K562 (cell line): ENCODE data around the gene EGF. TPM values are rescaled to one million over a fixed set of nuclear protein-coding genes. Genes with fewer than 3 reads are reported as not detected.

Experiments used
- ATAC-seq: fragments of 200-7000 bp; cut with Tn5 transposase; 3 replicates; pipeline ENCODE4 v1.9.1; 2020; ENCODE audit warnings: moderate library complexity
- BruUV-seq: library from RNA; stranded (reverse); fragments of 400-500 nt; replicated peaks from 2 replicates; lab custom pipeline; 2021; lab: Mats Ljungman, UMichigan
- CTCF ChIA-PET: fragments of 300-600 bp; formaldehyde crosslinking; extraction: SDS; loops from one replicate; lab custom pipeline; 2021; ENCODE audit warnings: low intra/inter-chr PET ratio; lab: Yijun Ruan, JAX
- POLR2A ChIA-PET: fragments of 300-600, 350-650 bp; sonication (Branson Sonifier 250); formaldehyde crosslinking; extraction: SDS; loops from one replicate; lab custom pipeline; 2021; ENCODE audit warnings: antibody characterized with exemption, inconsistent platforms; lab: Yijun Ruan, JAX
- DNase-seq, 4 experiments: peaks; one replicate each; pipeline versions ENCODE4 v3.0.0 to v3.0.0-alpha.2; 2011 to 2018; ENCODE audit warnings: low spot score in 3 of 4, mixed read lengths in 3 of 4; ENCODE audit errors: extremely low read depth in 1 of 4
- FAIRE-seq: peaks from 2 replicates; lab custom pipeline; 2011; peaks lifted over from hg19 to GRCh38; lab: Jason Lieb, UNC
- H2AFZ ChIP-seq: 2 replicates; pipeline ENCODE4 v1.6.0; 2011; ENCODE audit warnings: low read depth, low read length, control low read depth, inconsistent platforms
- H3K27ac ChIP-seq: fragments of 200-600 bp; 3 replicates; pipeline ENCODE4 v1.8.0; 2011; ENCODE audit warnings: low read depth, mild to moderate bottlenecking, control low read depth, inconsistent platforms, low read length, moderate library complexity, mixed read lengths; ENCODE audit errors: extremely low read depth
- H3K27me3 ChIP-seq, 2 experiments: fragments of 300-600 bp in 1 of 2; 2 replicates in 1 of 2; 3 replicates in 1 of 2; pipeline versions ENCODE4 v1.6.0 to v1.8.0; 2011; ENCODE audit warnings: inconsistent platforms in 2 of 2, low read length in 2 of 2, mild to moderate bottlenecking in 1 of 2, mixed read lengths in 1 of 2, moderate library complexity in 1 of 2; ENCODE audit not compliant: control insufficient read depth in 2 of 2, insufficient read depth in 2 of 2
- H3K36me3 ChIP-seq: fragments of 300-600 bp; 3 replicates; pipeline ENCODE4 v1.8.0; 2011; ENCODE audit warnings: mild to moderate bottlenecking, low read length, inconsistent platforms; ENCODE audit not compliant: control insufficient read depth, insufficient read depth
- H3K4me1 ChIP-seq, 2 experiments: fragments of 200-600 bp in 1 of 2; replicated peaks in 1 of 2; 2 replicates in 1 of 2; 3 replicates in 1 of 2; pipeline versions ENCODE4 v1.5.1 to v1.8.0; 2011; ENCODE audit warnings: inconsistent platforms in 2 of 2, low read length in 2 of 2, mild to moderate bottlenecking in 1 of 2, mixed read lengths in 1 of 2, moderate library complexity in 1 of 2; ENCODE audit not compliant: control insufficient read depth in 2 of 2, insufficient read depth in 2 of 2
- H3K4me2 ChIP-seq: 2 replicates; pipeline ENCODE4 v1.6.1; 2011; ENCODE audit warnings: low read length, control low read depth, inconsistent platforms, mixed read lengths; ENCODE audit not compliant: insufficient read depth
- H3K4me3 ChIP-seq: fragments of 200-600 bp; sonication (generic), shearing (Covaris generic); 2 replicates; pipeline ENCODE4 v1.5.1; 2016; ENCODE audit warnings: control low read depth, inconsistent platforms
- H3K79me2 ChIP-seq: fragments of 200-600 bp; 3 replicates; pipeline ENCODE4 v1.8.0; 2011; ENCODE audit warnings: low read length, inconsistent platforms; ENCODE audit not compliant: control insufficient read depth, insufficient read depth
- H3K9ac ChIP-seq, 2 experiments: 2 replicates each; pipeline versions ENCODE4 v1.6.0 to v1.6.1; 2011; ENCODE audit warnings: low read depth in 2 of 2, low read length in 2 of 2, control low read depth in 1 of 2, inconsistent platforms in 1 of 2, mild to moderate bottlenecking in 1 of 2, mixed read lengths in 1 of 2; ENCODE audit not compliant: insufficient read depth in 1 of 2
- H3K9me1 ChIP-seq: one replicate; pipeline ENCODE4 v1.6.0; 2011; ENCODE audit warnings: inconsistent platforms, mild to moderate bottlenecking, low read length, moderate library complexity; ENCODE audit not compliant: control insufficient read depth, insufficient read depth
- H3K9me3 ChIP-seq: replicated peaks from 2 replicates; pipeline ENCODE4 v1.5.1; 2011; ENCODE audit warnings: low read depth, low read length, inconsistent platforms; ENCODE audit not compliant: control insufficient read depth, insufficient read depth
- H4K20me1 ChIP-seq: replicated peaks from 2 replicates; pipeline ENCODE4 v1.6.1; 2011; ENCODE audit warnings: low read length, inconsistent platforms, mixed read lengths; ENCODE audit not compliant: control insufficient read depth, insufficient read depth
- BACH1 ChIP-seq: fragments of 200-800 bp; sonication (Bioruptor generic); IDR thresholded peaks from 2 replicates; pipeline ENCODE4 v1.6.1; 2016; ENCODE audit warnings: missing genetic modification characterization, missing compliant biosample characterization
- MAFK ChIP-seq: IDR thresholded peaks from 2 replicates; pipeline ENCODE4 v1.6.1; 2011; ENCODE audit warnings: low read length, improper control_type of control experiment
- NCOA4 ChIP-seq: fragments of 450-650 bp; IDR thresholded peaks from 2 replicates; pipeline ENCODE4 v1.6.1; 2018; ENCODE audit warnings: mild to moderate bottlenecking; ENCODE audit not compliant: partially characterized antibody
- PHB ChIP-seq: fragments of 250-450 bp; sonication (Bioruptor Pico); IDR thresholded peaks from 2 replicates; pipeline ENCODE4 v1.5.0; 2021
- SP2 ChIP-seq: IDR thresholded peaks from 2 replicates; pipeline ENCODE4 v1.6.1; 2011; ENCODE audit warnings: mild to moderate bottlenecking, low read depth, low read length, moderate library complexity; ENCODE audit not compliant: poor library complexity, severe bottlenecking; ENCODE audit errors: extremely low read depth
- ZNF134 ChIP-seq: fragments of 250-450 bp; sonication (Bioruptor Pico); conservative IDR thresholded peaks from 2 replicates; pipeline ENCODE4 v1.4.0; 2020
- WGBS: fragments of 100-300 bp; shearing (Covaris generic); methylation state at CpG from one replicate; pipeline ENCODE4 v1.1.6; 2016; ENCODE audit warnings: low coverage, mixed read lengths; ENCODE audit not compliant: insufficient coverage; ENCODE audit errors: missing lambda C conversion rate; 5-methylcytosine and 5-hydroxymethylcytosine counted together
- in situ Hi-C: fragments of 300-500 bp; cut with MboI; formaldehyde crosslinking; loops from 4 replicates; pipeline ENCODE4 v1.15.0; 2018; ENCODE audit warnings: inconsistent platforms, mixed read lengths
- intact Hi-C: fragments of 100-400 bp; cut with micrococcal nuclease; formaldehyde crosslinking; loops from 2 replicates; pipeline ENCODE4 v1.14.2; 2022
- polyA plus RNA-seq, 8 experiments: library from polyadenylated mRNA; depleted of rRNA in 4 of 8; stranded (reverse) in 5 of 8; unstranded in 3 of 8; fragments of >200 nt; fragmentation: Nextera tagmentation in 2 of 8; fragmentation: Illumina TruSeq in 1 of 8; extraction: Ambion mirVana in 2 of 8; extraction: Trizol in 1 of 8; gene quantifications; 2 replicates each; pipeline versions ENCODE4 v1.2.1 to v1.2.3, GENCODE V29; 2011 to 2014; ENCODE audit warnings: inconsistent platforms in 1 of 8, missing spikeins in 1 of 8
- total RNA-seq, 7 experiments: library from RNA; depleted of rRNA in 6 of 7; stranded (reverse); fragments of >200 nt in 6 of 7; fragmentation: Illumina TruSeq in 2 of 7; extraction: Trizol in 2 of 7; gene quantifications; 2 replicates each; pipeline versions ENCODE4 v1.2.1 to v1.2.3, GENCODE V29; 2011 to 2021; ENCODE audit warnings: low replicate concordance in 1 of 7

EGF gene
- total and polyA plus RNA-seq, 9 of the 15 experiments (the other 6 are each of a cell fraction or from before 2014, with no cell fraction given), result 0.32 to 3.1 (median 1.3) TPM

DNA sequence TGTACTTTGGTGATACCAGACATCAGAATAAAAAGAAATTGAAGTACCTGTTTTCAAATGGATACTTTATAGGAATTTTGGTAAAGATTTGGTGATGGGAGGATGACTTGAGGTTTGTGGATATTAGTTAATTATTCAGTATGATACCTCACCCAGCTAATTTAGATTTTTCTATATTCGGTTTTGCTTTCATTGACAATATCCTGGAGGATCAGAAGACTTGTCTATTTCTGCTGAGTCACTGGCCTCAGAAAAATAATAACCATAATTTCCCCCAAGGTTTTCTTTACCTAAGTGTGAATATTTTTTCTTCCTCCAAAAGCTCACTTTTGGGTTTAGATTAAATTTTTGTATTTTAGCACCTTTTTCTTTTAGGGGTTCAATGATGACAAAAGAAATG, 100.2 kb downstream of the EGF start (continued):
- no peak for TF ChIP-seq NCOA4
- peak; percentile 65; the same call in 1 of the 2 replicates for TF ChIP-seq MAFK
- TF ChIP-seq PHB (CRISPR knock-in tag), result no peak
- peak; percentile 33; the same call in 1 of the 2 replicates for TF ChIP-seq BACH1
- TF ChIP-seq, all 486 proteins: peak for 8

DNA sequence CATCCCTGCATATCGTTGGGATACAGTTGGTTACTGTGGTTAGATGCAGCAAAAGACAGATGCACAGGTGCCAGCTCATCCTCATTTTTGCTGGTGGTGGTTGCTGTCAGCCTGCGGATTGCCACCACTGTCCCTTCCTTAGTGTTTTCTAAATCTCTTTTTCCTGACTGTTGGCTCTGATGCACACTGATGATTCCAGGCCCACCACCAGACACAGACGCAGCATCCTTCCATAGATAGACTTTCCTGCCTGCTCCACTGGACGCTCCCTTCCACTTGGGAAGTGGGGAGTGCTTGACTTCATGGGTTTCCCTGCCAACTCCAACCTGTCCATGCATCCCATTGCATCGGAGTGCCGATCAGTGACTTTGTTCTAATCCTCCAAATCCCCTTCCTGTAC, 101.5 kb downstream of the EGF start:
- ChIA-PET CTCF (interaction anchor here (1.0 kb wide), 1 partner anchor 497 kb away, joined by 3 read pairs; no protein-coding TSS in a partner anchor), POLR2A (interaction anchor here (1.3 kb wide), 1 partner anchor 33 kb away, joined by 3 read pairs; no protein-coding TSS in a partner anchor)
- no peak for FAIRE-seq
- in situ Hi-C loops (no loop called here), intact Hi-C loops (no loop called here)
- H3K27ac ChIP-seq, result no peak overlapping the region
- H3K27me3 ChIP-seq, result no peaks in the 10 kb centered on the region
- H3K9me1 ChIP-seq, result no peaks in the 10 kb centered on the region
- H3K4me2 ChIP-seq, result no peak overlapping the region
- no peak for ATAC-seq
- no peak overlapping the region for H3K9ac ChIP-seq
- no peaks in the 10 kb centered on the region for H3K4me1 ChIP-seq
- WGBS, result 14% methylated on average over 6 of the region's 6 CpGs
- DNase-seq, result no peak
- H3K79me2 ChIP-seq, result no peaks in the 10 kb centered on the region
- H3K36me3 ChIP-seq, result no peaks in the 10 kb centered on the region
- peak; percentile 79 for TF ChIP-seq ZNF134 (CRISPR knock-in tag)
- no peak for TF ChIP-seq SP2
- H4K20me1 ChIP-seq, result no peaks in the 10 kb centered on the region
- no peaks in the 10 kb centered on the region for H3K9me3 ChIP-seq
- BruUV-seq, result no TSS peak
- no peak overlapping the region for H3K4me3 ChIP-seq
- no peak overlapping the region for H2AFZ ChIP-seq
